OCI-LY1 (cell line): ENCODE results near the gene UTP3.

ENCODE experiments used
- CTCF ChIP-seq: fragments of 200-600 bp; sonication (generic), shearing (Covaris generic); IDR thresholded peaks from 2 replicates; pipeline ENCODE4 v1.5.1; 2017; ENCODE audit warnings: mild to moderate bottlenecking, antibody characterized with exemption, low read length, moderate library complexity, mixed read lengths
- EZH2 ChIP-seq: fragments of 200-600 bp; sonication (generic), shearing (Covaris generic); IDR thresholded peaks from 2 replicates; pipeline ENCODE4 v1.8.0; 2017; ENCODE audit warnings: borderline replicate concordance, mixed run types, mild to moderate bottlenecking, antibody characterized with exemption, low read length, moderate library complexity, mixed read lengths

DNA sequence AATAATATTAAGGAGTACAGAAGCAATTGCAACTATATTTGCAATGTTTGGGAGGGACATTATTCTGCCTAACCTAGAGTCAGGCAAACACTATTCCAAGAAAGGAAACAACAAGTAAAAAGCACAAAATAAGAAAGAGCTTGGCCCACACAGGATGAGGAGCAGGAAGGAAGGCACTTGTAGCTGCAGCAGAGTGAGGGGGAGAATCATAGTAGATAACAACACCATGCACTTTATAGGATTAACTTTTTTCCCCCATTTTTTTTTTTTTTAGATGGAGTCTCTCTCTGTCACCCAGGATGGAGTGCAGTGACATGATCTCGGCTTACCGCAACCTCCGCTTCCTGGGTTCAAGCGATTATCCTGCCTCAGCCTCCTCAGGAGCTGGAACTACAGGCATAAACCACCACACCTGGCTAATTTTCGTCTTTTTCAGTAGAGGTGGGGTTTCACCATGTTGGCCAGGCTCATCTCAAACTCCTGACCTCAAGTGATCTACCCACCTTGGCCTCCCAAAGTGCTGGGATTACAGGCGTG, 11.7 kb upstream of the UTP3 start:
- TF ChIP-seq CTCF, result no peak
- TF ChIP-seq EZH2, result no peak
